Osteoblast (primary cell): Measurements from ENCODE around the gene PLA2G12B. TPM values are rescaled to one million over a fixed set of nuclear protein-coding genes. Genes with fewer than 3 reads are reported as not detected.

Experiments used
- DNase-seq: peaks from one replicate; pipeline ENCODE4 v3.0.0; 2011; ENCODE audit warnings: low spot score, mixed read lengths; ENCODE audit not compliant: insufficient read length; ENCODE audit errors: missing footprints
- H2AFZ ChIP-seq: 2 replicates; pipeline ENCODE4 v1.6.0; 2011; ENCODE audit warnings: mild to moderate bottlenecking, low read length
- H3K27ac ChIP-seq: 2 replicates; pipeline ENCODE4 v1.5.1; 2011; ENCODE audit warnings: mild to moderate bottlenecking, low read depth, low read length, moderate library complexity
- H3K27me3 ChIP-seq: 2 replicates; pipeline ENCODE4 v1.6.0; 2012; ENCODE audit warnings: mild to moderate bottlenecking, control low read depth, inconsistent platforms, low read length, moderate library complexity; ENCODE audit not compliant: insufficient read depth
- H3K36me3 ChIP-seq: 2 replicates; pipeline ENCODE4 v1.5.1; 2011; ENCODE audit warnings: mild to moderate bottlenecking, low read length, control low read depth, moderate library complexity; ENCODE audit not compliant: insufficient read depth
- H3K4me1 ChIP-seq: 2 replicates; pipeline ENCODE4 v1.5.1; 2011; ENCODE audit warnings: mild to moderate bottlenecking, low read length, control low read depth, moderate library complexity; ENCODE audit not compliant: insufficient read depth
- H3K4me2 ChIP-seq: 2 replicates; pipeline ENCODE4 v1.6.0; 2011; ENCODE audit warnings: mild to moderate bottlenecking, low read length; ENCODE audit not compliant: insufficient read depth
- H3K4me3 ChIP-seq: fragments of 200-600 bp; sonication (generic); 3 replicates; pipeline ENCODE4 v1.5.1; 2012; ENCODE audit warnings: mild to moderate bottlenecking, low read length, inconsistent platforms; ENCODE audit not compliant: insufficient read depth
- H3K79me2 ChIP-seq: 2 replicates; pipeline ENCODE4 v1.6.0; 2012; ENCODE audit warnings: mild to moderate bottlenecking, low read length, control low read depth, inconsistent platforms; ENCODE audit not compliant: insufficient read depth
- H3K9me3 ChIP-seq: 2 replicates; pipeline ENCODE4 v1.5.1; 2011; ENCODE audit warnings: low read depth, low read length, control low read depth
- H4K20me1 ChIP-seq: 2 replicates; pipeline ENCODE4 v1.6.0; 2012; ENCODE audit warnings: mild to moderate bottlenecking, low read length, control low read depth; ENCODE audit not compliant: insufficient read depth
- CTCF ChIP-seq: IDR thresholded peaks from 2 replicates; pipeline ENCODE4 v1.5.1; 2011; ENCODE audit warnings: mild to moderate bottlenecking, low read depth, low read length, moderate library complexity; ENCODE audit errors: extremely low read depth
- total RNA-seq: library from RNA; depleted of rRNA; stranded (reverse); fragments of >200 nt; gene quantifications from 2 replicates; pipeline ENCODE4 v1.2.3, GENCODE V29; 2012

The PLA2G12B gene
- total RNA-seq, 1 donor = not detected

- no peak overlapping the region for H3K27ac ChIP-seq
- DNase-seq = peak; percentile 5
- no peaks in the 10 kb centered on the region for H3K79me2 ChIP-seq
- no peak overlapping the region for H3K4me3 ChIP-seq
- no peaks in the 10 kb centered on the region for H3K4me1 ChIP-seq
- H4K20me1 ChIP-seq = no peaks in the 10 kb centered on the region
- H3K9me3 ChIP-seq = no peaks in the 10 kb centered on the region
- no peaks in the 10 kb centered on the region for H3K36me3 ChIP-seq
- no peak for TF ChIP-seq CTCF
- H3K4me2 ChIP-seq = no peak overlapping the region
- peaks cover 4% of the 10 kb centered on the region for H3K27me3 ChIP-seq
- H2AFZ ChIP-seq = no peak overlapping the region
Measured at GRCh38 chr10:72953687-72954086, 919 bp downstream of the PLA2G12B start.

- H4K20me1 ChIP-seq = no peaks in the 10 kb centered on the region
- no peak for TF ChIP-seq CTCF
- no peaks in the 10 kb centered on the region for H3K36me3 ChIP-seq
- no peaks in the 10 kb centered on the region for H3K4me1 ChIP-seq
- no peaks in the 10 kb centered on the region for H3K79me2 ChIP-seq
- H3K9me3 ChIP-seq = no peaks in the 10 kb centered on the region
- H3K27ac ChIP-seq = no peak overlapping the region
- DNase-seq = peak; percentile 25
- H3K4me3 ChIP-seq = no peak overlapping the region
- H2AFZ ChIP-seq = no peak overlapping the region
- H3K27me3 ChIP-seq = no peaks in the 10 kb centered on the region
- H3K4me2 ChIP-seq = no peak overlapping the region
Measured at GRCh38 chr10:72952642-72953158, 1.9 kb downstream of the PLA2G12B start.

GRCh38 chr10:72952189-72952588 is 2.4 kb downstream of the PLA2G12B start:
- no peak overlapping the region for H3K4me3 ChIP-seq
- H4K20me1 ChIP-seq = no peaks in the 10 kb centered on the region
- H3K4me1 ChIP-seq = no peaks in the 10 kb centered on the region
- no peak for DNase-seq
- H3K27me3 ChIP-seq = no peaks in the 10 kb centered on the region
- TF ChIP-seq CTCF = no peak
- H3K79me2 ChIP-seq = no peaks in the 10 kb centered on the region
- H3K27ac ChIP-seq = no peak overlapping the region
- no peak overlapping the region for H3K4me2 ChIP-seq
- no peaks in the 10 kb centered on the region for H3K36me3 ChIP-seq
- no peaks in the 10 kb centered on the region for H3K9me3 ChIP-seq
- H2AFZ ChIP-seq = no peak overlapping the region

- H3K4me3 ChIP-seq = no peak overlapping the region
- H3K9me3 ChIP-seq = no peaks in the 10 kb centered on the region
- H3K4me2 ChIP-seq = no peak overlapping the region
- no peak for TF ChIP-seq CTCF
- no peak overlapping the region for H2AFZ ChIP-seq
- no peaks in the 10 kb centered on the region for H3K4me1 ChIP-seq
- H3K36me3 ChIP-seq = no peaks in the 10 kb centered on the region
- H4K20me1 ChIP-seq = no peaks in the 10 kb centered on the region
- H3K27ac ChIP-seq = no peak overlapping the region
- H3K79me2 ChIP-seq = no peaks in the 10 kb centered on the region
- no peaks in the 10 kb centered on the region for H3K27me3 ChIP-seq
- DNase-seq = no peak
Measured at GRCh38 chr10:72951760-72952159, 2.8 kb downstream of the PLA2G12B start.
